NCI-H2171 treated with DMSO at 0.1 percent for 48 hours (cell line): Measurements from ENCODE around the gene PPP1R12B.
"Not testable (repeated sequence)": the region's sequence is repeated elsewhere in the genome, so short reads cannot be mapped to it uniquely, and the experiment has no call there.

ENCODE experiments used
- DNase-seq: peaks from one replicate; lab custom pipeline; 2025; lab: John Stamatoyannopoulos, UW

PPP1R12B gene

DNA sequence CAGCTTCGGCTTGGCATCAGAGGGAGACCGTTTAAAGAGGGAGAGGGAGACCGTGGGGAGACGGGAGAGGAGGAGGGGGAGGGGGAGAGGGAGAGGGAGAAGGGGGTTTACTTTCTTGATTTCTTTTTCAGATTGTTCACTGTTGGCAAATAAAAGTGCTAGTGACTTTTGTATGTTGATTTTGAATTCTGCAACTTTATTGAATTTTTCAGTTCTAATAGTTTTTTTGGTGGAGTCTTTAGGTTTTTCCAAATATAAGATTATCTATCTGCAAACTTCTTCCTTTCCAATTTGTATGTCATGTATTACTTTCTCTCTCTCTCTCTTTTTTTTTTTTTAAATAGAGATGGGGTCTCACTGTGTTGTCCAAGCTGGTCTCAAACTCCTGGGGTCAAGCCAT lies 104.0 kb downstream of the PPP1R12B start:
- no peak for DNase-seq

DNA sequence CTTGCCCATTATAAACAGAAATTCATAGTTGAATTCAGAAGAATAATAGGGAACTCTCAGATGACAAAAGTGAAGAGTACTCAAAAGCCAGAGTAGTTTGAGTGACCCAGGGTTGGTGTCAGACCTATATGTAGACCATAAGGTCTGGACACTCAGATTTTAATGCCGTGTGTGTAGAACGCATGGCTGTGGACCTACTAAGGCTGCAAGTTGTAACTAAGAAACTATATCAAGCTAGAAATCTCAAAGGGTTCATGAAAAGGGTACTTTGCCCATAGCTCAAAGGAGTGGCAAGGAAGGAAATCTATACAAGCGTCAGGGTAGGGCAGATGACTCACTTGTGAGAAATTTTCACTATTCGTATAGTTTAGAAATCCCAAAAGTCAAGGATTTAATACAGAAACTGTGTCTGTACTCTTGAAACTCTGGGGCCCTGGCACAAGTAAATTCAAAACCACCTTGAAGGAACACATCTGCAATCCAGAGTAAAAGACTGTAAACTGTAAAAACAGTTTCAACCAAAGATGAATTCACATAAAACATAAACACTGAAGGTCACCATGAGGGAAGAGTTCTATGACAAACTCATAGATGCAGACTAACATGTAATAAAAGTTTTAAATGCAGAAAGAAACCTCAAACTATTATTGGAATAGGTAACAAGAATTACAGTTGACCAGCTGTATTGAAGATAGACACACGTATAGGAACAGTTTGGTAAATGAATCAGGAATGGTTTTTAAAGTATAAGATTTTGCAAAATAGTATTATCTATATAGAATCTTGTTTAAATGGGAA lies 108.1 kb downstream of the PPP1R12B start:
- DNase-seq: not testable (repeated sequence)

DNA sequence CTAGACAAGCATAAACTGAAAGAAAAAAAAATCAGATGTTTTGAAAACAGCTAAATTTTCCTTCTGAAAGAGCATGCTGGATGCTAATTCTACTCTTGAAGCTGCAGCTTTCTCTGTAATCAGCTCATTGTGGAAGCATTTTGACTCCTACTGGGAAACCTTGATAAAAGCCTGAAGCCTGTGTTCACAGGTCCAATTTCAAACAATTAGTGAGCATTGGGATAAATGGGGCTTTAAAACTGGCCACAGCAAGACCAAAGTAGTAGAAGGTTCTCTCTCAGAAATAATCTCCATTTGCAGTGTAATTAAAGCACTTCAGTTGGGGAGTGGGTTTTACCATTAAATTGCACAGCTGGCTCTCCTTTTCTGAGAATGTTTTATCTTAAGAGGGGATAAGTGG lies 110.2 kb downstream of the PPP1R12B start:
- not testable (repeated sequence) for DNase-seq

DNA sequence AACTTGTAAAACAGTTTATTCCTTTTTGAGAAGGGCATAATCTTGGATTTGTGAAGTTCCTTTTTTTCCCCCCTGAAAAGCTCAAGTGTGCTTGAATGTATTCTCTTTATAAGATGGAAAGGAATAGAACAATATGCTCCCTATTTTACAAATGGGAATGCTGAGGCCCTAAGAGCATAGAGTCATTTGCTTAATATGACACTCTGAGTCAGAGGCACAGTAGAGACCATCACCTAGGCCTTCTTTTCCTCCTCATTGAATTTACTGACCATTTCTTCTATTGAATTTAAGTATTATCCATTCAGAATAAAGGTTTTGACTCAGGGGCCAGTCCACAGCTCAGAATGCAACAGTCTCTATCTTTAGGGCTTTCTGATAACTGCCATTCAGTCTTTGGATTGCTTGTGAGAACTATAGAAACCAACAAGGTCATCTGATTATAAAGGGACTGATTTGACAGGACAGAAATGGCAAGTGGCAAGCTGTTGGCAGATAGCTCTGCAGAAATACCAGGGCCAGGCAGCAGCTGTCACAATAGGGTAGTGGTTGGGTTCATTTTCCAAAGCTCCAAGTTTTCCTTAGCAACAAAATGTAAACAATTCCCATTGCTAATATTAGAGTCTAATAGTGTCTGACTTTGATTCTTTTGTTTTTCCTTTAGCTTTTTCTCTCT lies 111.1 kb downstream of the PPP1R12B start:
- peak; percentile 30 for DNase-seq

DNA sequence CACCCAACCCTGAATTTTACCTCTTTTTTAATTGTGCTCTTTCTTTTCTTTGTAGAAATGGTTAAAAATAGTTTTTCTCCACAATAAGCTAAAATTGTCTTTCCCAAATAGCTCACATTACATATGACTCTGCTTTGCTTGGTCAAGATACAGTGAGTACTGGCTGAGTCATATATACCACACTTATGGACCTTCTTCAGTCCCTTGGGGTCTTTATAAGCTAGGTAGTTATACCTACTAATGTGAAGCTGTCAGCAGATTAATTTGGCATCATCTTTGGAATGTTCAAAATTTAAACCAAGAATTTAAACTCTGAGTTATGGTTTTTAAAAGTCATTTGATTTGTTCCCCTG lies 111.6 kb downstream of the PPP1R12B start:
- DNase-seq: not testable (repeated sequence)

DNA sequence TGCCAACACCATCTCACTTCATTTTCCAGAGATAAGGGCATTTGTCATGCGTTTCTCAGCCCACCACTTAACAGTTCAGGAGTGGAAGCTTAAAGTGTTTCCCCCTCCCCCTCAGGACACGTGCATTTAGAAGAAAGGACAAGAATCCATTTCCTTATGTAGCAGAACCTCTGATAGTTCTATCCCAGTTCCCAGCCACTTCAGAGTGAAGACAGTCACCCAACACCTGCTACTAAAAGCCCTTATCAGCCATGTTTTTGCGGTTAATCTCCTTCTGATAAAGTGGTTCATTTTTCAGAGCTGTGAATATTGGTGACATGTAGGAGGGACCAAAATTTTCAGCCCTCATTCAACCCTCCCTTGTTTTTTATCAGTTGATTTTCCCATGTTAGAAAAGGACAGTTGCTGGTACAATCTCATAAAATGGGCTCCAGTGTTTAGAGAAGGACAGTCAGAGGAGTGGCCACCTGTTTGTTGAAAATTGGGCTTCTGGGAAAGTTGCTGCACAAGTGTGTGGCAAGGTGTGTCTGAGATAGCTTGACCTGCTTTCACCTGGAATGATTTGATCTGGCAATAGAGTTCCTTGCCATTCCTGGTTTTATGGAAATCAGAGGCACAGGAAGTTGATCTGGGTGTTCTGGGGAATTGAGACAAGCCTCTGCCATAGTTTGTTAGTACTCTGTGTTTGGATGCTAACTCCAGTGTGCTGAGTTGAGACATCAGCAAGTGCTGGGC lies 114.0 kb downstream of the PPP1R12B start:
- no peak for DNase-seq

DNA sequence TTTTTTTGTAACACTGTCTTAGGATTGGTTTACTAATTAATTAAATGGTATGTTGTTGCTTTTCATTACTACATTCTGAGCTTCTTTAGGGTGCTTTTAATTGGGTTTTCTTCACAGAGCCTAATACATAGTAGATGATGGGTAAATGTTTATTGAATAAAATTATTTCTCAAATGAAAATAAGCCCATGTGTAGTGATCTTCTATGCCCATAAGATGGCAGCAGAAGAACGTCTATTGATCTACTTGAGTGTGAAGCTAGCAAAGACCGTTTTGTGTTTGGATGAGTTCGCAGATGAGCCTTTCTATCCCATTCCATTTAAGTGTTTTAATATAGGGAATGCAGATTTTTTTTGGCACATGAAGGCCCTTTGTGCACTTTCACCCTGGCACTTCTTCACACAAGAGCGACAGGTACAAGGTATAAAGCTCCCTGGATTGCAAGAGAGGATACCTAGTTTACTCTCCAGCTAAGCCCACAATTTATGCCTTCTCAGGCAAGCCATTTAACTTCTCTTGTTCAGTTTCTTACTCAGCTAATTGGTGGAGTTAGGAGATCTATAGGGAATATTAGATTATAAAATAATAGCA lies 115.7 kb downstream of the PPP1R12B start:
- peak; percentile 59 for DNase-seq

DNA sequence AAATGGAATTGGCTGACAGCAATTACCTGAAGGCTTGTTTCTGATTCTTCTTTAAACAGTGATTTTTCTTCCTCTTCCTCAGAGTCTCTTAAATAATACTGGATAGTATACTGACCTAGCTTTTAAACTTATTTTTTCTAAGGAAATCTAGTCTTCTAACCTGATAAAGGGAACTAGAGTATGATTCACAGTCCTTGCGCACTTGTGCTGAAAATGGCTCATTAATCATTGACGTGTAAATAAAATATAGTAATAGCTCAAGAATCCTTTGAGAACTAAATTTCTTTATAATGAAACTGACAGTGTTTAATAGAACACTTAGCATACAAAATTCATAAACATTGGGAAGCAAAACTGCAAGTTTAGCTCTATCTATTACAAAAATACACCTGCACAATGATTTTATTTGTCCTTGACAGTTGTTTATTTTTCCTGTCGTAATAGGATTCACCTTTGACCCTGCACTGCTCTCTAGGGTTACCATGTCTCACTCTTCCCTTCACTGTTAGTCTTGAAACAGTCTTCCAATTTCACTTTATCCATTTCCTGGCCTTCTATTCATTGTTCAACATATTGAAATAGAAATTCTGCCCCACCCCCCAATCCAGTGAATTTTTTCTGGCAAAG lies 117.3 kb downstream of the PPP1R12B start:
- DNase-seq: not testable (repeated sequence)

DNA sequence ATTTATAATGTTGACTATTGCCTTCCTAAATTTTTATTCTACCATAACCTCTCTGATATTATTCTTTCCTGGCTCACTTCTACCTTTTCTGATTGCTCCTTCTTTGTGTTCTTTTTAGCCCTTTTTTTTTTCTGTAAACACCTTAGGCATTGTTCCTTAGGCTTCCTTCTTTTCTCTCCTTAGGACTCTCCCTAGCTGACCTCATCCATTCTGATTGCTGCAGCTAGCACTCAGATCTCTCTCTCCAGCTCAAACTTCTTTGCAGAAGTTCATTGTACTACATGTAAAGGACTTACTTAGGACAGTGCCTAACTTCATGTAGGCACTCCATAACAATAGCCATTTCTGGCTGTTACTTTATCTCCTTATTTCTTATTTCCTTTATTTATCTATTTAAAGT lies 117.8 kb downstream of the PPP1R12B start:
- DNase-seq: not testable (repeated sequence)

DNA sequence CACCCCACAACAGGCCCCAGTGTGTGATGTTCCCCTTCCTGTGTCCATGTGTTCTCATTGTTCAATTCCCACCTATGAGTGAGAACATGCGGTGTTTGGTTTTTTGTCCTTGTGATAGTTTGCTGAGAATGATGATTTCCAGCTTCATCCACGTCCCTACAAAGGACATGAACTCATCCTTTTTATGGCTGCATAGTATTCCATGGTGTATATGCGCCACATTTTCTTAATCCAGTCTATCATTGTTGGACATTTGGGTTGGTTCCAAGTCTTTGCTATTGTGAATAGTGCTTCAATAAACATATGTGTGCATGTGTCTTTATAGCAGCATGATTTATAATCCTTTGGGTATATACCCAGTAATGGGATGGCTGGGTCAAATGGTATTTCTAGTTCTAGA lies 118.9 kb downstream of the PPP1R12B start:
- DNase-seq: not testable (repeated sequence)

DNA sequence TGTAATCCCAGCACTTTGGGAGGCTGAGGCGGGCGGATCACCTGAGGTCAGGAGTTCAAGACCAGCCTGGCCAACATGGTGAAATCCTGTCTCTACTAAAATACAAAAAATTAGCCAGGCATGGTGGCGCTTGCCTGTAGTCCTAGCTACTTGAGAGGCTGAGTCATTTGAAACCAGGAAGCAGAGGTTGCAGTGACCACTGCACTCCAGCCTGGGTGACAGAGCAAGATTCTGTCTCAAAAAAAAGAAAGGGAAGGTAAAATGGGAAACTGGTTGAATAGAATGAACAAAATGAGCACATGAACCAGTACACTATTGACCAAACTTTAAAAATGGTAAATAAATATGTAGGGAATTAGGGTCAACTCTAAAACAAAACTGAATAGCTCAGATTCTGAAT lies 120.2 kb downstream of the PPP1R12B start:
- DNase-seq: not testable (repeated sequence)

DNA sequence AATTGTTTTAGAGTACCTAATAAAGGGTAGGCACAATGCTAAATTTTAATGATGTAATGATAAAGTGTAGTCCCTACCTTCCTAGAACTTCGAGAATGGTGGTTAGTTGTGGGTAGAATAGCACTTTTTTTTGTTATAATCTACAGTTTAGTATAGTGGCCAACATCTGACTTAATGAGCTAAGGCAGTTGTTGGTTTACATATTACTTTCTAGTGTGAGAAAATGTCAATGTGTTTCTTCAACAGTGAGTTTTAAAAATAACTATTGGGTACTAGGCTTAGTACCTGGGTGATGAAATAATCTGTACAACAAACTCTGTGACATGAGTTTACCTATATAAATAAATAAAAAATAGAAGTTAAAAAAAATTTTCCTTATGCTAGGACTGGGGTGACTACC lies 120.6 kb downstream of the PPP1R12B start:
- not testable (repeated sequence) for DNase-seq

DNA sequence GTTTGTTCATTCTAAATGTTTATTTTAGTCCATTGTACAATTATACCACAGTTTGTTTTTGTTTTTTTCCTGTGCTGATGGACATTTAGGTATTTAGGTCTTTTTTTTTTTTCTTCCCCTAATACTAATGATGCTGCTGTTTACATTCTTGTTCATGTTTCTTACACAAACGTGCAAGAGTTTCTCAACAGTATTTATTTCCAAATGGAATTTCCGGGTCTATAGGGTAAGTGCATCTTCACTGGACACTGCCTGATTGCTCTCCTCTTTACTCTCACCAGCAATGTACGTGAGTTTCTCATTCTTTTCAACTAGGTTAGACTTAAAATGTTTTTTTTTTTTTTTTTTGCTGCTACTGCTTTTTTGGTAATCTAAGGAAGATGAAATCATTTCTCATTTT lies 122.7 kb downstream of the PPP1R12B start:
- DNase-seq: no peak

DNA sequence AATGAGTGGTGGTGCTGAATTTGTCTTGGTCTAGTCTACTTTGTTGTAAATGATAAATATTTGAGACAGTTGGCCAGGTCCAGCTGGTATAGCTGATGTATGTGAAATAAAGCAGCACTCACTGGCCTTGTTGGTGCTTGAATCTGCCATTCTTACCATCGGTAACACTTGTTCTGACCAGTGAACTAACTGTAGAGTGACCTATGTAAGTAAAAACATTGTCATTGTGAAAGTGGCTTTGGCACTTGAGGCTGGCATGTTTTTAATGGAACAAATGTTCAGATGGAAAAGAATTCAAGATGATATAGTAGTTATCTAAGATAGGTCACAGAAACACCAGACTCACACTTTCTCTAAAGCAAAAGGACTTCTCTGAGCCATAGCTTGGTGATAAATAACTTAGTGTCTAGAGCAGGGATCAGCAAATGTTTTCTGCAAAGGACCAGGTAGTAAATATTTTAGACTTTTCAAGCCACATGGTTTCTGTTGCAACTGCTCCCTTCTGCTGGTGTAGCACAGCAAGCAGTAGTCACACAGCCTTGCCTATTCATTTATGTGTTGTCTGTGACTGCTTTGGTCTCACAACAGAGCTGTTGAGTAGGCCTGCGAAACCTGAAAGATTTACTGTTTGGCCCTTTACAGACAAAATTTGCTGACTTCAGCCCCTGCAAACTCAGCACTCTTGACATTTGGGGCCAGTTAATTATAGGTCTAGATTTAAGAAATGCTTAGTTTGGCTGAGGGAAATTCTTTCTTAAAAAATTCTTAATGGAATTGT lies 124.0 kb downstream of the PPP1R12B start:
- DNase-seq: not testable (repeated sequence)

DNA sequence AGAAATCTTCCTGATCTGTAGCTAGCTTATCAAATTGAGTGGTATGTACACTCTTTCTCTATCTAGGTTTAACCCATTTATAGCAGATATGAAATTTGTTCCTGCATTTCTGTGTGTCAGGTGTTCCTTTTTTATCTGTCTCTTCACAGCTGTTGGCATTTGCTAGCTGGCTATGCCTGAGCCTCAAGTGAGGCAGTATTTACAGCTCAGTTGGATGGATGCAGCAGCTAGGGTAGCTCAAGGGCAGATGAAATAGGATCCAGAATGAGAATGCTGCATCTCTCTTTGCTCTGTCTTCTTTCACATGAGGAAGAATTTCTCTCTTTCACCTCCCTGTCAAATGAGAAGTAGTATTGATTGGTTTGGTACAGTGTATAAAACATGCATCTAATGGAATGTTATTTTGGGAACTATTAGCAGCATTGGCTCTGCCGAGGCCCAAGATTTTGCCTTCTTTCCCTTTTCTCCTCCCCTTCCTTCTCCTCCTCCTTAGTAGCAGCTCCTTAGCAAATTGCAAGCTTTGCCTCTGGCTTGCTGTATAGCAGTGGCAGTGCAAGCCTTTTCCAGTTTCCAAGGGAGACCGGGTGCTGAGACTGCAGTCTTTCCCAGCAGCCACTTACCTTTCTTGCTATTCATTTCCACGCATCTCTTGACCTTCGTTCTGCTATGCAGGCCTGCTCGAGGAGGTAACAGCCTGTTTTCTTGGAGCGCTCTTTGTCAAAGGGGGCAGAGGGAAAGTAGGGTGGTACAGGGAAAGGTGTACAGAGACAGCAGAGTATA lies 125.0 kb downstream of the PPP1R12B start:
- not testable (repeated sequence) for DNase-seq

DNA sequence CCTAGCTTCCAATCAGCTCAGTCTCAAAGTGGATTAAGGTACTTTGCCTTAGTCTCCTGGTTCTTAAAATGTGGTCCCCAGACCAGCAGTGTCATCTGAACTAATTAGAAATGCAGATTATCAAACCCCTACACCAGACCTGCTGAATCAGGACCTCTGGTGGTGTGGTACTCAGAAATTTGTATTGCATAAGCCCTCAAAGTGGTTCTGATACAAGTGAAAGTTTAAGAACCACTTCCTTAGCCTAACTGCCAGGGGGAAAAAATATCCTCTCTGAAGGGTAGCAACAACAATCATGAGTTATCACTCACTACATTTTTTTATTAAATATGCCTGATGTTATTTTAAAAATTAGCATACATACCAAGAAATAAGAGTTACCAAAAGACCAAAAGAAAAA lies 131.2 kb downstream of the PPP1R12B start:
- DNase-seq: not testable (repeated sequence)

DNA sequence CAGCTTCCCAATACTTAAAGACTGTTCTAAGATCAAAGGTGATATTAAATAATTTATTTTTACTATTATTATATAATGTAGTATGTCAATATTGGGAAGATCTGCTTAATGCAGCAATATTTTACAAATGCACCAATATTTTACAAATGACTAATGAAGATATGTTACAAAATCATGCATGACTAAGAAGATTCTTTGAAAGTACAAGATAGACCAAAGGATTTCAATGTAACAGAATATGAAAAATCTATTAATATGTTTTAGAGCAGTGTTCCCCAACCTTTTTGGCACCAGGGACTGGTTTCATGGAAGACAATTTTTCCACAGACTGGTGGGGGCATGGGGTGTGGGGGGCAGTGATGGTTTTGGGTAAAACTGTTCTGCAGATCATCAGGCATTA lies 132.1 kb downstream of the PPP1R12B start:
- DNase-seq: not testable (repeated sequence)

DNA sequence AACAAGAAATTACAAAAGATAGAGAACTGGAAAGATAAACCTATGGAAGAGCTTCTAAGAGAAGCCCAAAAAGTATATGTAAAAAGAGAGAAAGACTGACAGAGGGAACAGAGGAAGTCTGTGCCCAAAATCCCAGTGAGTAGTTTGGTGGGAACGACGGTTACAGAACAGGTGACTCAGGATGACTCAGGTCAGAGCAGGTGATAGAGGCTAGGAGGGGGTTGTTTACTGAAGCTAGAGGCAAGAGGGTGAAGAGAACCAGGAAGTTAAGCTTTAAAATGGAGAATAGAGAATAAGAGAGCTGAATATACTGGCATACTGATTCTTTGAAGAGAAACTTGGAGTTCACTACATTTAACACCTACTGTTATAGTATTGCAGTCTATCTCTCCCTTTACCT lies 134.9 kb downstream of the PPP1R12B start:
- DNase-seq: not testable (repeated sequence)

DNA sequence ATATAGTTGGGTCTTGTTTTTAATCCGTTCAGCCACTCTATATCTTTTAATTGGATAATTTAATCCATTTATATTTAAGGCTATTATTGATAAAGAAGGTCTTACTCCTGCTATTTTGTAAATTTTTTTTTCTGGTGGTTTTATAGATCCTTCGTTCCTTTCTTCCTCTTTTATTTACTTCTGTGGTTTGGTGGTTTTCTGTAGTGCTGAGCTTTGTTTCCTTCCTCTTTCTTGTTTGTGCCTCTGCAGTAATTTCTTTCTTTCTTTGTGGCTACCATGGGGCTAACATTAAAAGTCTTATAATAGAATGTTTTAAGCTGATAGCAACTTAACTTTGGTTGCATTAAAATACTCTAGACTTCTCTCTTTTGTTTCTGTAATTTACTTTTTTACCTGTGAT lies 135.5 kb downstream of the PPP1R12B start:
- not testable (repeated sequence) for DNase-seq

DNA sequence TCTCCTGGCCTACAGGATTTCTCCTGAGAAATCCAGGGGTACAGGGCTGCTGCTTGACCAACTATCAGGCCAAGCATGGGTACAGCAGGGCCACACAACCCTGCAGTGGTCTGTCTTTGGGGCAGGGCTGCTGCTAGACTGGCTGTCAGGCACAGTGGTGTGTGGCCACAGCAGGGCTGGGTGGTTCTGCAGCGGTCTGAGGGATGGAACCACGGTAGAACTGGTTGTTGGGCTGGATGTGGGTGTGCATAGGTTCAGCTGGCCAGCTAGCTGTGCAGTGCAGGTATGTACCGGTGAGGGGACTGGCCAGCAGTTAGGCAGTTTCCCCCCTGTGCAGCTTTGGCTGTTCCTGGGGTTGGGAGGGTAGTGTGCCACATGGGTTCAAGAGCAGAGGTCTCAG lies 136.3 kb downstream of the PPP1R12B start:
- not testable (repeated sequence) for DNase-seq
